GM12878 (cell line): ENCODE results near the gene HAPSTR1. TPM values are rescaled to one million over a fixed set of nuclear protein-coding genes. Genes with fewer than 3 reads are reported as not detected.
A peak's percentile ranks its signal among the peaks of the same experiment; 100 is the strongest.

Experiments used
- ATF3 ChIP-seq: IDR thresholded peaks from 2 replicates; pipeline ENCODE4 v1.6.1; 2011; ENCODE audit warnings: low read depth, mild to moderate bottlenecking, low read length, moderate library complexity, borderline replicate concordance; ENCODE audit errors: extremely low read depth
- IKZF1 ChIP-seq: fragments of 450-650 bp; conservative IDR thresholded peaks from 2 replicates; pipeline ENCODE4 v1.6.1; 2017; ENCODE audit warnings: antibody characterized with exemption, mild to moderate bottlenecking
- SMC3 ChIP-seq: IDR thresholded peaks from 2 replicates; pipeline ENCODE4 v1.6.1; 2011; ENCODE audit warnings: low read length, improper control_type of control experiment, borderline replicate concordance
- polyA plus RNA-seq, 11 experiments: library from polyadenylated mRNA; depleted of rRNA in 4 of 11; unstranded in 6 of 11; stranded (reverse) in 5 of 11; fragments of >200 nt; fragmentation: Nextera tagmentation in 4 of 11; fragmentation: Illumina TruSeq in 1 of 11; extraction: Ambion mirVana in 4 of 11; extraction: Trizol in 1 of 11; gene quantifications; 1 replicate in 1 of 11; 2 replicates in 10 of 11; pipeline versions ENCODE4 v1.2.1 to v1.2.3, GENCODE V29; 2011 to 2016; ENCODE audit warnings: inconsistent platforms in 2 of 11, missing spikeins in 2 of 11, low read depth in 1 of 11
- total RNA-seq, 4 experiments: library from RNA; depleted of rRNA in 3 of 4; stranded (reverse); fragments of >200 nt in 3 of 4; fragmentation: Illumina TruSeq in 1 of 4; extraction: Trizol in 1 of 4; gene quantifications; 2 replicates each; pipeline versions ENCODE4 v1.2.1 to v1.2.3, GENCODE V29; 2013 to 2021
- TF ChIP-seq, protein P1 (sequence below): fragments of 450-650 bp; IDR thresholded peaks from 2 replicates; pipeline ENCODE4 v1.6.1; 2017; ENCODE audit warnings: mild to moderate bottlenecking

The HAPSTR1 gene
- total and polyA plus RNA-seq, 10 of the 15 experiments (the other 5 are each of a cell fraction or from before 2014, with no cell fraction given) = 8.7 to 52.5 (median 23.1) TPM

GRCh38 chr16:9139965-9140364, 48.5 kb downstream of the HAPSTR1 start (continued):
- TF ChIP-seq IKZF1 (peak; percentile 50), ATF3 (peak; percentile 86; the same call in 1 of the 2 replicates), SMC3 (no peak)
- TF ChIP-seq, protein P1, sequence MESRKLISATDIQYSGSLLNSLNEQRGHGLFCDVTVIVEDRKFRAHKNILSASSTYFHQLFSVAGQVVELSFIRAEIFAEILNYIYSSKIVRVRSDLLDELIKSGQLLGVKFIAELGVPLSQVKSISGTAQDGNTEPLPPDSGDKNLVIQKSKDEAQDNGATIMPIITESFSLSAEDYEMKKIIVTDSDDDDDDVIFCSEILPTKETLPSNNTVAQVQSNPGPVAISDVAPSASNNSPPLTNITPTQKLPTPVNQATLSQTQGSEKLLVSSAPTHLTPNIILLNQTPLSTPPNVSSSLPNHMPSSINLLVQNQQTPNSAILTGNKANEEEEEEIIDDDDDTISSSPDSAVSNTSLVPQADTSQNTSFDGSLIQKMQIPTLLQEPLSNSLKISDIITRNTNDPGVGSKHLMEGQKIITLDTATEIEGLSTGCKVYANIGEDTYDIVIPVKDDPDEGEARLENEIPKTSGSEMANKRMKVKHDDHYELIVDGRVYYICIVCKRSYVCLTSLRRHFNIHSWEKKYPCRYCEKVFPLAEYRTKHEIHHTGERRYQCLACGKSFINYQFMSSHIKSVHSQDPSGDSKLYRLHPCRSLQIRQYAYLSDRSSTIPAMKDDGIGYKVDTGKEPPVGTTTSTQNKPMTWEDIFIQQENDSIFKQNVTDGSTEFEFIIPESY = no peak

Other genes starting within 250 kb of the HAPSTR1 start
- gene CARHSP1, start 222.6 kb upstream of the HAPSTR1 start, total RNA-seq (2014; rRNA removed) = 92.3 and 109 TPM in 2 replicates
- gene CARHSP1, start 222.6 kb upstream of the HAPSTR1 start, total RNA-seq (2014; rRNA removed; fragmentation: Illumina TruSeq; extraction: Trizol) = 40.5 and 45.0 TPM in 2 replicates
- 61.3 and 68.6 TPM in 2 replicates for gene CARHSP1, start 222.6 kb upstream of the HAPSTR1 start, total RNA-seq (2021)
- 39.2 and 65.3 TPM in 2 replicates for gene CARHSP1, start 222.6 kb upstream of the HAPSTR1 start, polyA plus RNA-seq (2011; rRNA removed)
- gene CARHSP1, start 222.6 kb upstream of the HAPSTR1 start, polyA plus RNA-seq (2014; fragmentation: Illumina TruSeq; extraction: Trizol) = 24.7 and 34.1 TPM in 2 replicates
- gene CARHSP1, start 222.6 kb upstream of the HAPSTR1 start, polyA plus RNA-seq (2014; fragmentation: Nextera tagmentation; extraction: Ambion mirVana) = 1 to 10 TPM; 5.5 to 8.4 TPM
- 104 and 112 TPM in 2 replicates for gene CARHSP1, start 222.6 kb upstream of the HAPSTR1 start, polyA plus RNA-seq (2014; rRNA removed)
- 10 to 100 TPM; 83.2 to 86.2 TPM for gene CARHSP1, start 222.6 kb upstream of the HAPSTR1 start, polyA plus RNA-seq (2016; fragmentation: Nextera tagmentation; extraction: Ambion mirVana)
- not detected in 2 replicates for gene LITAFD, start 209.3 kb upstream of the HAPSTR1 start, total RNA-seq (2014; rRNA removed)
- not detected in 2 replicates for gene LITAFD, start 209.3 kb upstream of the HAPSTR1 start, total RNA-seq (2014; rRNA removed; fragmentation: Illumina TruSeq; extraction: Trizol)
- gene LITAFD, start 209.3 kb upstream of the HAPSTR1 start, total RNA-seq (2021) = not detected in 2 replicates
- not detected in 2 replicates for gene LITAFD, start 209.3 kb upstream of the HAPSTR1 start, polyA plus RNA-seq (2011; rRNA removed)
- gene LITAFD, start 209.3 kb upstream of the HAPSTR1 start, polyA plus RNA-seq (2014; fragmentation: Illumina TruSeq; extraction: Trizol) = not detected in 2 replicates
- gene LITAFD, start 209.3 kb upstream of the HAPSTR1 start, polyA plus RNA-seq (2014; fragmentation: Nextera tagmentation; extraction: Ambion mirVana) = not detected
- gene LITAFD, start 209.3 kb upstream of the HAPSTR1 start, polyA plus RNA-seq (2014; rRNA removed) = not detected in 2 replicates
- not detected for gene LITAFD, start 209.3 kb upstream of the HAPSTR1 start, polyA plus RNA-seq (2016; fragmentation: Nextera tagmentation; extraction: Ambion mirVana)
- 74.3 and 81.3 TPM in 2 replicates for gene USP7, start 127.7 kb upstream of the HAPSTR1 start, total RNA-seq (2014; rRNA removed)
- 68.0 and 68.9 TPM in 2 replicates for gene USP7, start 127.7 kb upstream of the HAPSTR1 start, total RNA-seq (2014; rRNA removed; fragmentation: Illumina TruSeq; extraction: Trizol)
- 133 and 138 TPM in 2 replicates for gene USP7, start 127.7 kb upstream of the HAPSTR1 start, total RNA-seq (2021)
- 86.4 and 100 TPM in 2 replicates for gene USP7, start 127.7 kb upstream of the HAPSTR1 start, polyA plus RNA-seq (2011; rRNA removed)
- 107 and 144 TPM in 2 replicates for gene USP7, start 127.7 kb upstream of the HAPSTR1 start, polyA plus RNA-seq (2014; fragmentation: Illumina TruSeq; extraction: Trizol)
- 10 to 100 TPM; 20.8 to 25.0 TPM for gene USP7, start 127.7 kb upstream of the HAPSTR1 start, polyA plus RNA-seq (2014; fragmentation: Nextera tagmentation; extraction: Ambion mirVana)
- gene USP7, start 127.7 kb upstream of the HAPSTR1 start, polyA plus RNA-seq (2014; rRNA removed) = 53.0 and 57.4 TPM in 2 replicates
- gene USP7, start 127.7 kb upstream of the HAPSTR1 start, polyA plus RNA-seq (2016; fragmentation: Nextera tagmentation; extraction: Ambion mirVana) = 10 to 100 TPM; 16.2 to 18.6 TPM